Tracheal epithelial cell (primary cell): ENCODE measurements around the gene KCNJ11. TPM values are rescaled to one million over a fixed set of nuclear protein-coding genes. Genes with fewer than 3 reads are reported as not detected.

ENCODE experiments used
- total RNA-seq: library from RNA; depleted of rRNA; stranded (reverse); fragments of >200 nt; gene quantifications from 2 replicates; pipeline ENCODE4 v1.2.1, GENCODE V29; 2014

KCNJ11 gene
- total RNA-seq = 0.24 and 0.43 TPM in 2 replicates

DNA sequence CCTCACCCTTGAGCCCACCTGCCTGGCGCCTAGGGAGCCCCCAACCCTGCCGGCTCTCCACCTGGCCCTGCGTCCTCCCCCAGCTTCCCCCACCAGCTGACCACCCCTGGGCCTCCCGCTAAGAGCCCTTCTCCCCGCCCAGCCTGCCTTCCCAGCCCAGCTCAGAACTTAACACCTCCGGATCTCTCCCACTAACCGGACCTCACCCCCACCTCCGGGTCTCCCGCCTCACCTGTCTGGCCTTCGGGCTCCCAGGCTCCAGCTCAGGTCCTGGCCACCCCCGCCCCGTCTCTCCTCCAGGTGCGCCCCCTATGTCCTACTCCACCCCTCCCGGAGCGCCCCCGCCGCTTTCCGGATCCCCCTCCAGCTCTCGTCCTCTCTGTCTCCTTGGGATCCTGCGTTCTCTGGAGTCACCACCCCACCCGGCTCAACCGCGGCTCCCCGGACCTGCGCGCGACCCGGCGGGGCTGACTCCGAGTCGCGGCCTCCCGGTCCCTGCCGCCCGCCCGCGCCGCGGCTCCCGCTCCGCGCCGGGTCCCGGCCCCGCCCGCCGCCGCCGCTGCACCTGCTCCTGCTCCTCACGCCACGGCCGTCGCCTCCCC is at the start of gene KCNJ11:
TSS of gene KCNJ11 (minus strand) at position 51 of the 602 bp plus-strand sequence. CDS start 568 bp downstream, outside the sequence.

DNA sequence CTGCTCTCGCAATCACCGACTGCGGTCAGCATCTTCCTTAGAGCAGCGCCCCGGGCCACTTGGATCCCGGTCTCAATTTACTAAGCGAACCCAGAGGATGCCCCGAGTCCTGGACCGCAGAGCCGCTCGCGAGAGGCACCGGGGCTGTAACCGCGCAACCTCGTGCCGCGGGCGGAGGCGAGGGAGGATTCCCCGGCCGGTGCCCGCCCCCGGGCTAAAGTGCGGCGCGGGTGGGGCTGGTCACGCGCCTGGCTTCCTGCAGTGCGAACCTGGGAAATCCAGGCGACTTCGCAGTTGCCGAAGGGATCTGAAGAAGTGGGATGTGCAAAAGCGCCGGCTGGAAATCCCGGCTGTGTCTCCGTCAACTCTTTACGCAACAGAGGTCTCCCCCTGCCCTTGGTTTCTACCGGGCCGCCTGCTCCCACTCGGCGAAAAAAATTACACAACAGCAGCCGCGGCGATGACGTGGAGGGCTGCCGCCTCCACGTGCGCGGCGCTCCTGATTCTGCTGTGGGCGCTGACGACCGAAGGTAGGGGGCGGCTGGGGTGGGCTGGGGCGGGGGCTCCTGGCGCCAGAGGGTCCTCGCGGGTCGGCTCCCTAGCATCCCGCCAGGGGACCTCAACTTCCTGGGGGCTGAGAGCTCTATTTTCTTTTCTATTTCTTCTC is 36.8 kb downstream of the KCNJ11 start, which contains the start of gene NCR3LG1:
TSS of gene NCR3LG1 (plus strand) at position 291 of the 667 bp plus-strand sequence. CDS start at position 461, 170 bp downstream.

Other genes with a start within 250 kb of the KCNJ11 start
- gene PIK3C2A, start 180.7 kb downstream of the KCNJ11 start, total RNA-seq = 48.6 and 63.6 TPM in 2 replicates
- gene NUCB2, start 111.9 kb downstream of the KCNJ11 start, total RNA-seq = 29.6 and 31.5 TPM in 2 replicates
- gene NCR3LG1, start 36.9 kb downstream of the KCNJ11 start, total RNA-seq = 2.6 and 2.9 TPM in 2 replicates
- not detected in 2 replicates for gene ABCC8, start 88.2 kb upstream of the KCNJ11 start, total RNA-seq
- gene USH1C, start 155.8 kb upstream of the KCNJ11 start, total RNA-seq = 0.96 TPM in 1 of 2 replicates, not detected in the other
- under 0.01 TPM in 1 of 2 replicates, not detected in the other for gene OTOG, start 158.6 kb upstream of the KCNJ11 start, total RNA-seq